Stimulated activated CD4-positive, alpha-beta T cell treated with anti-CD3 and anti-CD28 coated beads, Interleukin-12 subunit alpha, Interleukin-12 subunit beta, amount 100 ng/mL, for 48 hours (primary cell): ENCODE measurements around the gene GNPDA1.

Source experiments
- DNase-seq, 3 donors: peaks; one replicate each; pipeline ENCODE4 v3.0.0-alpha.2; 2020; ENCODE audit warnings: low read depth in 2 of 3, low spot score in 1 of 3

The GNPDA1 gene

GRCh38 chr5:141958546-141959172, 54.2 kb downstream of the GNPDA1 start:
- no peak for DNase-seq

- DNase-seq, result peak in 1 of 3 donors; percentile 22
Measured at GRCh38 chr5:141958113-141958512, 54.7 kb downstream of the GNPDA1 start, which contains the start of gene PCDH12. Gene PCDH12 (minus strand): TSS chr5:141958202. CDS start chr5:141957851, 351 bp downstream.

- DNase-seq, result no peak
Measured at GRCh38 chr5:141957367-141957996, 55.3 kb downstream of the GNPDA1 start.

- no peak for DNase-seq
Measured at GRCh38 chr5:141954194-141954593, 58.6 kb downstream of the GNPDA1 start.

GRCh38 chr5:141952020-141952419, 60.8 kb downstream of the GNPDA1 start:
- no peak for DNase-seq

GRCh38 chr5:141951332-141951781, 61.5 kb downstream of the GNPDA1 start:
- peak in 1 of 3 donors; percentile 28 for DNase-seq
